ENCODE data around the gene CAMSAP1.

- TF ChIP-seq, protein P1, sequence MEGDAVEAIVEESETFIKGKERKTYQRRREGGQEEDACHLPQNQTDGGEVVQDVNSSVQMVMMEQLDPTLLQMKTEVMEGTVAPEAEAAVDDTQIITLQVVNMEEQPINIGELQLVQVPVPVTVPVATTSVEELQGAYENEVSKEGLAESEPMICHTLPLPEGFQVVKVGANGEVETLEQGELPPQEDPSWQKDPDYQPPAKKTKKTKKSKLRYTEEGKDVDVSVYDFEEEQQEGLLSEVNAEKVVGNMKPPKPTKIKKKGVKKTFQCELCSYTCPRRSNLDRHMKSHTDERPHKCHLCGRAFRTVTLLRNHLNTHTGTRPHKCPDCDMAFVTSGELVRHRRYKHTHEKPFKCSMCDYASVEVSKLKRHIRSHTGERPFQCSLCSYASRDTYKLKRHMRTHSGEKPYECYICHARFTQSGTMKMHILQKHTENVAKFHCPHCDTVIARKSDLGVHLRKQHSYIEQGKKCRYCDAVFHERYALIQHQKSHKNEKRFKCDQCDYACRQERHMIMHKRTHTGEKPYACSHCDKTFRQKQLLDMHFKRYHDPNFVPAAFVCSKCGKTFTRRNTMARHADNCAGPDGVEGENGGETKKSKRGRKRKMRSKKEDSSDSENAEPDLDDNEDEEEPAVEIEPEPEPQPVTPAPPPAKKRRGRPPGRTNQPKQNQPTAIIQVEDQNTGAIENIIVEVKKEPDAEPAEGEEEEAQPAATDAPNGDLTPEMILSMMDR (IDR thresholded peaks at IDR 0.05; ENCODE audit: borderline replicate concordance, extremely low read depth, low read length, poor library complexity, severe bottlenecking) = no peak
- no peak for TF ChIP-seq EZH2 (IDR thresholded peaks at IDR 0.05; ENCODE audit: borderline replicate concordance, low read depth, low read length, severe bottlenecking)
Observed at GRCh38 chr9:135770203-135770535, 137.2 kb downstream of the CAMSAP1 start.
